Activated T-cell treated with anti-CD3 and anti-CD28 coated beads for 1 hour (primary cell): ENCODE results near the gene CLECL1.
"Not testable (repeated sequence)": the region's sequence is repeated elsewhere in the genome, so short reads cannot be mapped to it uniquely, and the experiment has no call there.

Experiments used
- DNase-seq: peaks from one replicate; pipeline ENCODE4 v3.0.0-alpha.2; 2020; ENCODE audit warnings: low read depth

Gene CLECL1

GRCh38 chr12:9751204-9752144 is 18.6 kb upstream of the CLECL1 start:
- peak; percentile 59 for DNase-seq

GRCh38 chr12:9750276-9751203 is 17.6 kb upstream of the CLECL1 start:
- peak; percentile 51 for DNase-seq

GRCh38 chr12:9749640-9750039 is 16.7 kb upstream of the CLECL1 start:
- no peak for DNase-seq

GRCh38 chr12:9745199-9745598 is 12.3 kb upstream of the CLECL1 start:
- DNase-seq: no peak

- no peak for DNase-seq
Observed at GRCh38 chr12:9742661-9743060, 9.8 kb upstream of the CLECL1 start.

GRCh38 chr12:9741726-9742125 is 8.8 kb upstream of the CLECL1 start:
- DNase-seq: no peak

- DNase-seq: no peak
Observed at GRCh38 chr12:9740106-9740750, 7.3 kb upstream of the CLECL1 start.

- DNase-seq: not testable (repeated sequence)
Observed at GRCh38 chr12:9739404-9740105, 6.7 kb upstream of the CLECL1 start.

GRCh38 chr12:9738905-9739304 is 6.0 kb upstream of the CLECL1 start:
- DNase-seq: not testable (repeated sequence)

GRCh38 chr12:9736936-9737705 is 4.2 kb upstream of the CLECL1 start:
- no peak for DNase-seq

- DNase-seq: no peak
Observed at GRCh38 chr12:9735601-9736000, 2.7 kb upstream of the CLECL1 start.

- no peak for DNase-seq
Observed at GRCh38 chr12:9731797-9732196, 1.1 kb downstream of the CLECL1 start.

- DNase-seq: no peak
Observed at GRCh38 chr12:9731393-9731792, 1.5 kb downstream of the CLECL1 start.

GRCh38 chr12:9730591-9730990 is 2.3 kb downstream of the CLECL1 start:
- no peak for DNase-seq

GRCh38 chr12:9730011-9730410 is 2.9 kb downstream of the CLECL1 start:
- DNase-seq: no peak

GRCh38 chr12:9729082-9729481 is 3.8 kb downstream of the CLECL1 start:
- no peak for DNase-seq

GRCh38 chr12:9727813-9728212 is 5.1 kb downstream of the CLECL1 start:
- DNase-seq: no peak

- DNase-seq: no peak
Observed at GRCh38 chr12:9725213-9725870, 7.6 kb downstream of the CLECL1 start.

- DNase-seq: no peak
Observed at GRCh38 chr12:9724023-9724422, 8.9 kb downstream of the CLECL1 start.

- DNase-seq: no peak
Observed at GRCh38 chr12:9721394-9722092, 11.4 kb downstream of the CLECL1 start.
